Endothelial cell of umbilical vein (primary cell): ENCODE results near the gene IKZF4. TPM values are rescaled to one million over a fixed set of nuclear protein-coding genes. Genes with fewer than 3 reads are reported as not detected.
A peak's percentile ranks its signal among the peaks of the same experiment; 100 is the strongest.

ENCODE experiments used
- BruUV-seq: library from RNA; stranded (reverse); fragments of 400-500 nt; replicated peaks from 2 replicates; lab custom pipeline; 2021; lab: Mats Ljungman, UMichigan
- CTCF ChIA-PET: fragments of 300-600, 350-600 bp; sonication (Branson Sonifier 250); formaldehyde crosslinking; loops from one replicate; lab custom pipeline; 2021; ENCODE audit warnings: antibody characterized with exemption, inconsistent platforms; lab: Charles Lee
- POLR2A ChIA-PET: fragments of 300-600, 350-600 bp; sonication (Branson Sonifier 250); formaldehyde crosslinking; loops from one replicate; lab custom pipeline; 2021; ENCODE audit warnings: antibody characterized with exemption, inconsistent platforms; lab: Charles Lee
- DNase-seq: peaks from one replicate; pipeline ENCODE4 v3.0.0-alpha.2; 2011; ENCODE audit warnings: low read depth, low spot score
- FAIRE-seq: peaks from 2 replicates; lab custom pipeline; 2011; peaks lifted over from hg19 to GRCh38; lab: Jason Lieb, UNC
- H2AFZ ChIP-seq: 2 replicates; pipeline ENCODE4 v1.6.0; 2012; ENCODE audit warnings: low read depth, low read length, control low read depth, inconsistent platforms
- H3K27ac ChIP-seq: 2 replicates; pipeline ENCODE4 v1.5.1; 2011; ENCODE audit warnings: low read depth, mild to moderate bottlenecking, control low read depth, low read length, moderate library complexity; ENCODE audit not compliant: insufficient read depth
- H3K27me3 ChIP-seq, 2 experiments: 2 replicates each; pipeline versions ENCODE4 v1.6.0 to v1.6.1; 2011; ENCODE audit warnings: low read length in 2 of 2, mixed read lengths in 1 of 2; ENCODE audit not compliant: control insufficient read depth in 2 of 2, insufficient read depth in 2 of 2
- H3K36me3 ChIP-seq, 2 experiments: 2 replicates in 1 of 2; 3 replicates in 1 of 2; pipeline ENCODE4 v1.5.1; 2011; ENCODE audit warnings: low read length in 2 of 2, mild to moderate bottlenecking in 1 of 2, moderate library complexity in 1 of 2; ENCODE audit not compliant: control insufficient read depth in 2 of 2, insufficient read depth in 2 of 2; ENCODE audit errors: extremely low read depth in 1 of 2
- H3K4me1 ChIP-seq: 3 replicates; pipeline ENCODE4 v1.5.1; 2011; ENCODE audit warnings: mild to moderate bottlenecking, low read length; ENCODE audit not compliant: control insufficient read depth, insufficient read depth; ENCODE audit errors: extremely low read depth
- H3K4me2 ChIP-seq: 2 replicates; pipeline ENCODE4 v1.6.1; 2011; ENCODE audit warnings: low read length, control low read depth, mixed read lengths; ENCODE audit not compliant: insufficient read depth
- H3K4me3 ChIP-seq, 3 experiments: fragments of 200-600 bp in 1 of 3; sonication (generic), shearing (Covaris generic) in 1 of 3; replicated peaks in 1 of 3; 2 replicates each; pipeline ENCODE4 v1.5.1; 2011 to 2016; ENCODE audit warnings: control low read depth in 3 of 3, low read length in 3 of 3, mild to moderate bottlenecking in 2 of 3, inconsistent platforms in 1 of 3, low read depth in 1 of 3, moderate library complexity in 1 of 3; ENCODE audit not compliant: insufficient read depth in 1 of 3
- H3K79me2 ChIP-seq: 2 replicates; pipeline ENCODE4 v1.6.0; 2012; ENCODE audit warnings: low read length, inconsistent platforms; ENCODE audit not compliant: control insufficient read depth, insufficient read depth
- H3K9ac ChIP-seq: replicated peaks from 2 replicates; pipeline ENCODE3; 2011; ENCODE audit warnings: low read length, control low read depth; ENCODE audit not compliant: insufficient read depth; ENCODE audit errors: extremely low read depth
- H3K9me1 ChIP-seq: replicated peaks from 3 replicates; pipeline ENCODE4 v1.6.0; 2011; ENCODE audit warnings: mild to moderate bottlenecking, low read length; ENCODE audit not compliant: control insufficient read depth, insufficient read depth; ENCODE audit errors: extremely low read depth
- H3K9me3 ChIP-seq: replicated peaks from 2 replicates; pipeline ENCODE4 v1.5.1; 2012; ENCODE audit warnings: low read length, inconsistent platforms; ENCODE audit not compliant: control insufficient read depth, insufficient read depth
- H4K20me1 ChIP-seq: replicated peaks from 2 replicates; pipeline ENCODE3; 2011; ENCODE audit warnings: mild to moderate bottlenecking, low read length; ENCODE audit not compliant: control insufficient read depth, insufficient read depth; ENCODE audit errors: extremely low read depth
- EZH2 ChIP-seq: IDR thresholded peaks from 2 replicates; pipeline ENCODE4 v1.6.1; 2012; ENCODE audit warnings: borderline replicate concordance, low read depth, mild to moderate bottlenecking, moderate library complexity, low read length, inconsistent platforms; ENCODE audit not compliant: severe bottlenecking
- FOS ChIP-seq: IDR thresholded peaks from 2 replicates; pipeline ENCODE4 v1.6.1; 2011; ENCODE audit warnings: mild to moderate bottlenecking, low read length, moderate library complexity, borderline replicate concordance; ENCODE audit not compliant: insufficient read depth
- GATA2 ChIP-seq: IDR thresholded peaks from 2 replicates; pipeline ENCODE4 v1.7.0; 2011; ENCODE audit warnings: low read depth, mild to moderate bottlenecking, moderate library complexity, mixed read lengths, low read length; ENCODE audit not compliant: insufficient read length, insufficient read depth
- JUN ChIP-seq: IDR thresholded peaks from 2 replicates; pipeline ENCODE4 v1.6.1; 2011; ENCODE audit warnings: borderline replicate concordance, low read depth; ENCODE audit not compliant: insufficient read length, insufficient read depth
- MAX ChIP-seq: IDR thresholded peaks from 2 replicates; pipeline ENCODE4 v1.6.1; 2011; ENCODE audit not compliant: insufficient read depth, insufficient read length
- MYC ChIP-seq: IDR thresholded peaks from one replicate; pipeline ENCODE4 v1.6.1; 2011; ENCODE audit warnings: mild to moderate bottlenecking, low read depth, low read length
- POLR2A ChIP-seq: IDR thresholded peaks from 2 replicates; pipeline ENCODE4 v1.6.1; 2012; ENCODE audit warnings: low read depth, mild to moderate bottlenecking, control low read depth, low read length
- POLR2AphosphoS5 ChIP-seq: IDR thresholded peaks from 2 replicates; pipeline ENCODE4 v1.6.1; 2012; ENCODE audit warnings: low read depth, mild to moderate bottlenecking, control low read depth, low read length, moderate library complexity; ENCODE audit not compliant: insufficient read depth
- dilution Hi-C: fragments of 300-500 bp; cut with MboI; formaldehyde crosslinking; loops from one replicate; pipeline ENCODE4 v1.15.0; 2019; ENCODE audit warnings: low sequenced_read_pairs; ENCODE audit not compliant: extremely low pct_ligation_motif_present
- intact Hi-C: fragments of 100-400 bp; cut with micrococcal nuclease; formaldehyde crosslinking; loops from one replicate; pipeline ENCODE4 v1.10.0; 2022
- polyA plus RNA-seq, 4 experiments: library from polyadenylated mRNA; depleted of rRNA in 3 of 4; stranded (reverse) in 3 of 4; unstranded in 1 of 4; fragments of >200 nt; gene quantifications; 2 replicates each; pipeline versions ENCODE4 v1.2.1 to v1.2.3, GENCODE V29; 2011 to 2012; ENCODE audit warnings: missing spikeins in 1 of 4
- total RNA-seq: library from RNA; stranded (reverse); gene quantifications from 2 replicates; pipeline ENCODE4 v1.2.3, GENCODE V29; 2021
- TF ChIP-seq, protein P1 (sequence below), 2 donors: IDR thresholded peaks; 1 replicate in 1 of 2; 2 replicates in 1 of 2; pipeline ENCODE4 v1.5.1; 2011; ENCODE audit warnings: low read length in 2 of 2, mild to moderate bottlenecking in 2 of 2, moderate library complexity in 2 of 2, control low read depth in 1 of 2, inconsistent platforms in 1 of 2, low read depth in 1 of 2; ENCODE audit not compliant: insufficient read depth in 1 of 2; ENCODE audit errors: extremely low read depth in 1 of 2

IKZF4 gene
- total and polyA plus RNA-seq, 2 donors (not counting 3 experiments of a cell fraction or from before 2014, with no cell fraction given), result 3.4 to 5.4 TPM

DNA sequence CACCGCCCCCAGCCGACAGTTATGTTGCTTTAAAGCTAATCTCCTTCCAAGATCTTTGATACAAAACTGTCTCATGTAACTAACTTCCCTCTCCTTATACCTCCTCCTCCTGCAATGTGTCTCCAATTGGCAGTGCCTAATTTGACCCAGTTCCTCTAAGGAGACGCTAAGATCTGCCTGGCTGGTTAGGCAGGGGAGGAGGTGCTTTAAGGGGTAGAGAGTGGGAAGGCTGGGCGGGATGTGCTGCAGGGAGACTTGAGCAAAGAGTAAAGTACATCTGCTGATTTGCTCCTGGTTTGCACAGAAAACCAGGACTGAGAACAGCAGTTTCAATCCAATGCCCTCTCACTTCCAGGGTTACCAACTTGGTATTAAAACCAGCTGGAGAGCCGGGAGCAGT is 7.4 kb upstream of the IKZF4 start:
- ChIA-PET POLR2A (no interaction called here), CTCF (interaction anchor here (0.9 to 1.4 kb wide), 5 partner anchors 12 to 40 kb away, joined by 3 to 19 read pairs (median 4); no protein-coding TSS in a partner anchor)
- no peak overlapping the region for H3K27ac ChIP-seq
- H3K9me1 ChIP-seq, result no peaks in the 10 kb centered on the region
- intact Hi-C loops (no loop called here), dilution Hi-C loops (no loop called here)
- no peaks in the 10 kb centered on the region for H3K36me3 ChIP-seq
- no peak overlapping the region for H3K4me3 ChIP-seq
- no TSS peak for BruUV-seq
- no peak for DNase-seq
- H4K20me1 ChIP-seq, result no peaks in the 10 kb centered on the region
- H3K4me1 ChIP-seq, result no peaks in the 10 kb centered on the region
- no peak for TF ChIP-seq EZH2
- no peak for TF ChIP-seq POLR2A
- FAIRE-seq, result no peak
- H3K79me2 ChIP-seq, result no peaks in the 10 kb centered on the region
- no peaks in the 10 kb centered on the region for H3K27me3 ChIP-seq
- no peak overlapping the region for H3K4me2 ChIP-seq
- H3K9me3 ChIP-seq, result no peaks in the 10 kb centered on the region
- no peak overlapping the region for H3K9ac ChIP-seq
- no peak overlapping the region for H2AFZ ChIP-seq

DNA sequence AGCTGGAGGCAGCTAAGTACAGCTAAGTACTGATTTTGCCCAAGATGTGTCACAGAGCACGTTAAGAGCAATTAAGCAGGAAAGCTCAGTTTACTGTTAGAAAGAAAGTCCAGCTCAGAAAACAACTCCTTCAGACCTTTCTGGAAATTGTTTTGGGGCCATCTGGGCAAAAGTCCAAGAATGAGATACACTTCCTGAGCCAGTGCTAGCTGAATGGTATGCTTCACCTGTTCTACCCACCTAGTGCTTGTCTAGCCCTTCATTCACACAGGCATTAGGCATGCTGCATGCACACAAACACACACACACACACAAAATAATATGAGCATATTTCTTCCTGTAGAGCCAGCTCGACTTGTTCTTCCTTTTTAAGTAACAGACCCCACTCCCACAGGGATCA is 6.6 kb upstream of the IKZF4 start:
- Histone ChIP-seq H3K4me1 (no peaks in the 10 kb centered on the region), H3K27me3 (no peaks in the 10 kb centered on the region), H3K9me3 (no peaks in the 10 kb centered on the region), H4K20me1 (no peaks in the 10 kb centered on the region), H3K4me3 (no peak overlapping the region), H2AFZ (no peak overlapping the region), H3K4me2 (no peak overlapping the region), H3K9ac (no peak overlapping the region), H3K9me1 (no peaks in the 10 kb centered on the region), H3K36me3 (no peaks in the 10 kb centered on the region), H3K27ac (no peak overlapping the region), H3K79me2 (no peaks in the 10 kb centered on the region)
- CTCF ChIA-PET, result interaction anchor here (0.9 to 1.4 kb wide), 5 partner anchors 11 to 41 kb away, joined by 3 to 19 read pairs (median 4); no protein-coding TSS in a partner anchor
- DNase-seq (peak; percentile 19), FAIRE-seq (no peak)
- POLR2A ChIA-PET, result no interaction called here
- BruUV-seq, result no TSS peak
- TF ChIP-seq FOS (no peak), POLR2AphosphoS5 (no peak), POLR2A (no peak), JUN (no peak), MYC (no peak), EZH2 (no peak), GATA2 (no peak), MAX (no peak)
- TF ChIP-seq, protein P1, sequence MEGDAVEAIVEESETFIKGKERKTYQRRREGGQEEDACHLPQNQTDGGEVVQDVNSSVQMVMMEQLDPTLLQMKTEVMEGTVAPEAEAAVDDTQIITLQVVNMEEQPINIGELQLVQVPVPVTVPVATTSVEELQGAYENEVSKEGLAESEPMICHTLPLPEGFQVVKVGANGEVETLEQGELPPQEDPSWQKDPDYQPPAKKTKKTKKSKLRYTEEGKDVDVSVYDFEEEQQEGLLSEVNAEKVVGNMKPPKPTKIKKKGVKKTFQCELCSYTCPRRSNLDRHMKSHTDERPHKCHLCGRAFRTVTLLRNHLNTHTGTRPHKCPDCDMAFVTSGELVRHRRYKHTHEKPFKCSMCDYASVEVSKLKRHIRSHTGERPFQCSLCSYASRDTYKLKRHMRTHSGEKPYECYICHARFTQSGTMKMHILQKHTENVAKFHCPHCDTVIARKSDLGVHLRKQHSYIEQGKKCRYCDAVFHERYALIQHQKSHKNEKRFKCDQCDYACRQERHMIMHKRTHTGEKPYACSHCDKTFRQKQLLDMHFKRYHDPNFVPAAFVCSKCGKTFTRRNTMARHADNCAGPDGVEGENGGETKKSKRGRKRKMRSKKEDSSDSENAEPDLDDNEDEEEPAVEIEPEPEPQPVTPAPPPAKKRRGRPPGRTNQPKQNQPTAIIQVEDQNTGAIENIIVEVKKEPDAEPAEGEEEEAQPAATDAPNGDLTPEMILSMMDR (IDR thresholded peaks at IDR 0.05; ENCODE audit: extremely low read depth in 1 of 2, insufficient read depth in 1 of 2, low read depth in 1 of 2, low read length in 2 of 2), result no peak
- intact Hi-C loops, result no loop called here
- dilution Hi-C loops, result no loop called here
